Neural cell (in vitro differentiated cells): ENCODE measurements around the gene MYOCD.

ENCODE experiments used
- EP300 ChIP-seq: fragments of 450-650 bp; conservative IDR thresholded peaks from 2 replicates; pipeline ENCODE4 v1.6.1; 2014; ENCODE audit warnings: antibody characterized with exemption, mild to moderate bottlenecking, moderate library complexity; ENCODE audit not compliant: poor library complexity, severe bottlenecking
- EZH2 ChIP-seq: fragments of 200-600, 300-800 bp; shearing (Covaris generic), sonication (generic); IDR thresholded peaks from 2 replicates; pipeline ENCODE4 v1.6.1; 2014; ENCODE audit warnings: antibody characterized with exemption, low read length, borderline replicate concordance, mild to moderate bottlenecking; ENCODE audit not compliant: insufficient read depth, poor library complexity, severe bottlenecking
- MXI1 ChIP-seq: fragments of 450-650 bp; conservative IDR thresholded peaks from 2 replicates; pipeline ENCODE4 v1.6.1; 2014; ENCODE audit warnings: antibody characterized with exemption, mild to moderate bottlenecking; ENCODE audit not compliant: poor library complexity, severe bottlenecking
- POLR2AphosphoS5 ChIP-seq: IDR thresholded peaks from 2 replicates; pipeline ENCODE4 v1.6.1; 2012
- RAD21 ChIP-seq: fragments of 450-650 bp; conservative IDR thresholded peaks from 2 replicates; pipeline ENCODE4 v1.6.1; 2014; ENCODE audit warnings: antibody characterized with exemption, mild to moderate bottlenecking, moderate library complexity
- SMC3 ChIP-seq: fragments of 450-650 bp; conservative IDR thresholded peaks from 2 replicates; pipeline ENCODE4 v1.6.1; 2014; ENCODE audit warnings: antibody characterized with exemption, mild to moderate bottlenecking, moderate library complexity; ENCODE audit not compliant: poor library complexity
- TAF1 ChIP-seq: IDR thresholded peaks from 2 replicates; pipeline ENCODE4 v1.6.1; 2012; ENCODE audit warnings: low read depth
- TF ChIP-seq, protein P1 (sequence below): fragments of 450-650 bp; IDR thresholded peaks from 2 replicates; pipeline ENCODE4 v1.5.1; 2014; ENCODE audit warnings: antibody characterized with exemption, mild to moderate bottlenecking, moderate library complexity; ENCODE audit not compliant: poor library complexity, severe bottlenecking
- TF ChIP-seq, protein P2 (sequence below): IDR thresholded peaks from 2 replicates; pipeline ENCODE4 v1.6.1; 2012; ENCODE audit warnings: borderline replicate concordance

DNA sequence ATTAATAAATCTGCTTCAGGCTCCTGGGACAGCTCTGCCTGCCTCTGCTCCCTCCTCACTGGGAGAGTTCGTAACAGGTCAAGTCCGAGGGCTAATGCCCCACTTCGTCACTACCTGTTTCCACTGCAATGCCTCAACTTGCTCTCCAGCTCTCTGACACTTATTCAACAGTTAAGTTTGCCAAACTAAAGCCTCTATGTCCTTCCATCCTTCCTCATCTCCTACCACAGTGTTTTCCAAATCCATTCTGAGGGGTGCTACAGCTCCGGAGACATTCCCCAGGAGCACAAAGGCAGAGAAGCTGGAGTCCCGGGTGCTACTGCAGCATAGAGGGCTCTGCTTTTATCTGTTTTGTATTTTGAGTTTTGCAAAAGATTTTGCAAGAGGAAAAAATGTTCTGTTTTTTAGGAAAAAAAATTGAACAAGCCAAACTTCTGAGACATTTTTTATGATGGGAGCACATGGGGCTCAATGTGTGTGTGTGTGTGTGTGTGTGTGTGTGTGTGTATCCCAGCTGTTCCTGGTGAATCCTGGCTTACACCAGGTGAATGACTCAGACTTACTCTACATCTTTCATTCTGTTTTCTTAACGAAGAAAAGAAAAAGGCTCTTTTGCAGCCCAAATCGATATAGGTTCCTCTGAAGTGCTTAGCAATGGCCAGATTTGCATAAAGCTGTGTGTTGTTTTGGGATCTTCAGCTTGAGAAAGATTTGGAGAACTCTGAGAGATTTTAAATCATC, 46.1 kb upstream of the MYOCD start:
- TF ChIP-seq POLR2AphosphoS5, result no peak
- TF ChIP-seq, protein P1, sequence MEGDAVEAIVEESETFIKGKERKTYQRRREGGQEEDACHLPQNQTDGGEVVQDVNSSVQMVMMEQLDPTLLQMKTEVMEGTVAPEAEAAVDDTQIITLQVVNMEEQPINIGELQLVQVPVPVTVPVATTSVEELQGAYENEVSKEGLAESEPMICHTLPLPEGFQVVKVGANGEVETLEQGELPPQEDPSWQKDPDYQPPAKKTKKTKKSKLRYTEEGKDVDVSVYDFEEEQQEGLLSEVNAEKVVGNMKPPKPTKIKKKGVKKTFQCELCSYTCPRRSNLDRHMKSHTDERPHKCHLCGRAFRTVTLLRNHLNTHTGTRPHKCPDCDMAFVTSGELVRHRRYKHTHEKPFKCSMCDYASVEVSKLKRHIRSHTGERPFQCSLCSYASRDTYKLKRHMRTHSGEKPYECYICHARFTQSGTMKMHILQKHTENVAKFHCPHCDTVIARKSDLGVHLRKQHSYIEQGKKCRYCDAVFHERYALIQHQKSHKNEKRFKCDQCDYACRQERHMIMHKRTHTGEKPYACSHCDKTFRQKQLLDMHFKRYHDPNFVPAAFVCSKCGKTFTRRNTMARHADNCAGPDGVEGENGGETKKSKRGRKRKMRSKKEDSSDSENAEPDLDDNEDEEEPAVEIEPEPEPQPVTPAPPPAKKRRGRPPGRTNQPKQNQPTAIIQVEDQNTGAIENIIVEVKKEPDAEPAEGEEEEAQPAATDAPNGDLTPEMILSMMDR, result no peak
- TF ChIP-seq, protein P2, sequence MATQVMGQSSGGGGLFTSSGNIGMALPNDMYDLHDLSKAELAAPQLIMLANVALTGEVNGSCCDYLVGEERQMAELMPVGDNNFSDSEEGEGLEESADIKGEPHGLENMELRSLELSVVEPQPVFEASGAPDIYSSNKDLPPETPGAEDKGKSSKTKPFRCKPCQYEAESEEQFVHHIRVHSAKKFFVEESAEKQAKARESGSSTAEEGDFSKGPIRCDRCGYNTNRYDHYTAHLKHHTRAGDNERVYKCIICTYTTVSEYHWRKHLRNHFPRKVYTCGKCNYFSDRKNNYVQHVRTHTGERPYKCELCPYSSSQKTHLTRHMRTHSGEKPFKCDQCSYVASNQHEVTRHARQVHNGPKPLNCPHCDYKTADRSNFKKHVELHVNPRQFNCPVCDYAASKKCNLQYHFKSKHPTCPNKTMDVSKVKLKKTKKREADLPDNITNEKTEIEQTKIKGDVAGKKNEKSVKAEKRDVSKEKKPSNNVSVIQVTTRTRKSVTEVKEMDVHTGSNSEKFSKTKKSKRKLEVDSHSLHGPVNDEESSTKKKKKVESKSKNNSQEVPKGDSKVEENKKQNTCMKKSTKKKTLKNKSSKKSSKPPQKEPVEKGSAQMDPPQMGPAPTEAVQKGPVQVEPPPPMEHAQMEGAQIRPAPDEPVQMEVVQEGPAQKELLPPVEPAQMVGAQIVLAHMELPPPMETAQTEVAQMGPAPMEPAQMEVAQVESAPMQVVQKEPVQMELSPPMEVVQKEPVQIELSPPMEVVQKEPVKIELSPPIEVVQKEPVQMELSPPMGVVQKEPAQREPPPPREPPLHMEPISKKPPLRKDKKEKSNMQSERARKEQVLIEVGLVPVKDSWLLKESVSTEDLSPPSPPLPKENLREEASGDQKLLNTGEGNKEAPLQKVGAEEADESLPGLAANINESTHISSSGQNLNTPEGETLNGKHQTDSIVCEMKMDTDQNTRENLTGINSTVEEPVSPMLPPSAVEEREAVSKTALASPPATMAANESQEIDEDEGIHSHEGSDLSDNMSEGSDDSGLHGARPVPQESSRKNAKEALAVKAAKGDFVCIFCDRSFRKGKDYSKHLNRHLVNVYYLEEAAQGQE, result no peak
- no peak for TF ChIP-seq EZH2
- no peak for TF ChIP-seq RAD21
- TF ChIP-seq TAF1, result no peak
- TF ChIP-seq MXI1, result no peak
- TF ChIP-seq EP300, result no peak
- no peak for TF ChIP-seq SMC3
